Measurements from ENCODE around the gene HMCN1.
A peak's percentile ranks its signal among the peaks of the same experiment; 100 is the strongest.

Gene HMCN1

DNA sequence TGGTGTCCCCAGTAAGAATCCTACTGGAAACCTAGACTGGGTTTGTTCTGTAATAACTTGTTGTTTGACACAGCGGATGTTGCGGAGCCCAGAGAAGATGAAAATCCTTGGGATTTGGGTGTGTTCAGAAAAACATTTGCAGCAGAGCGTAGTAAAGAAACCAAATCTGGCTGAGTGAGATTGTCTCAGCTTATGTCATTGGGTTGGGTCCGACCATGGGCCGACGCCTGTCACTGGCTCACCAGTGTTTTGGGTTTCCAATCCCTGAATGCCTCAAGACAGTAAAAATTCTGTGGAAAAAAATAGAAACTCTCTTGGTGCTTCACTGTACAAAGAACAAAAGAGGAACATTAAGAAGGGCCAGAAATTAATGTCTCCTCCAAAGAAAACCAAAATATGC is 494.6 kb downstream of the HMCN1 start:
- no peak overlapping the region for H3K4me3 ChIP-seq (ENCODE audit: low read depth, low read length)
- TF ChIP-seq CTCF (IDR thresholded peaks at IDR 0.05; ENCODE audit: insufficient read depth, low read length, missing control alignments): no peak
- no peak for DNase-seq (ENCODE audit: low read depth, low spot score)
- CTCF ChIA-PET: interaction anchor here (1.5 kb wide), 1 partner anchor 14 kb away, joined by 6 read pairs; no protein-coding TSS in a partner anchor
- POLR2A ChIA-PET: no interaction called here

- ChIA-PET POLR2A (no interaction called here), CTCF (interaction anchor here (0.9 kb wide), 1 partner anchor 419 kb away, joined by 3 read pairs; no protein-coding TSS in a partner anchor)
- no peak overlapping the region for H3K4me3 ChIP-seq (ENCODE audit: low read depth, low read length)
- DNase-seq (ENCODE audit: low read depth, low spot score): no peak
- no peak for TF ChIP-seq CTCF (IDR thresholded peaks at IDR 0.05; ENCODE audit: insufficient read depth, low read length, missing control alignments)
These were observed 497.8 kb downstream of the HMCN1 start for GRCh38 chr1:186231861-186232436.

GRCh38 chr1:186234976-186235686 is 500.9 kb downstream of the HMCN1 start:
- ChIA-PET POLR2A (no interaction called here), CTCF (no interaction called here)
- TF ChIP-seq CTCF (IDR thresholded peaks at IDR 0.05; ENCODE audit: insufficient read depth, low read length, missing control alignments): no peak
- DNase-seq (ENCODE audit: low read depth, low spot score): no peak
- no peak overlapping the region for H3K4me3 ChIP-seq (ENCODE audit: low read depth, low read length)

DNA sequence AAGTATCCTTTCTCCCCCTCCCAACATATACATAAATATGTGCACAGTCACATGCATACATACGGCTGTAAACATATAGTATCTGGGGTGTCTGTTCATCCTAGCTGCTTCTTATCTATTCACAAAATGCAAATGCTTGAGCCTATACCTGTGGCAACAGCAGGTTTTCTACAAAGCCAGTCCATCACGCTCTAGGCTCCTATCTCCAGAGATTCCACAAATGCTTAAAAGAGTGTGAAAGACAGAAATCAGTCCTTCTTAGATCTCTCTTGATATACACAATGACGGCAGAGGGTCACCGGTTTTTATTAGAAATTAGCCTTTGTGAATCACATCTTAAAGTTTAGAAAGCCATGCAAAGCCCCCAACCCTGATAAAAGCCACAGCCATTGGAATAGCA is 501.5 kb downstream of the HMCN1 start:
- POLR2A ChIA-PET: no interaction called here
- no peak for DNase-seq (ENCODE audit: low read depth, low spot score)
- H3K4me3 ChIP-seq (ENCODE audit: low read depth, low read length): no peak overlapping the region
- no peak for TF ChIP-seq CTCF (IDR thresholded peaks at IDR 0.05; ENCODE audit: insufficient read depth, low read length, missing control alignments)
- CTCF ChIA-PET: no interaction called here

- ChIA-PET CTCF (no interaction called here), POLR2A (no interaction called here)
- DNase-seq (ENCODE audit: low read depth, low spot score): peak; percentile 73
- H3K4me3 ChIP-seq (ENCODE audit: low read depth, low read length): no peak overlapping the region
- no peak for TF ChIP-seq CTCF (IDR thresholded peaks at IDR 0.05; ENCODE audit: insufficient read depth, low read length, missing control alignments)
These were observed 502.7 kb downstream of the HMCN1 start for GRCh38 chr1:186236921-186237320.

- POLR2A ChIA-PET: no interaction called here
- CTCF ChIA-PET: no interaction called here
- no peak for TF ChIP-seq CTCF (IDR thresholded peaks at IDR 0.05; ENCODE audit: insufficient read depth, low read length, missing control alignments)
- DNase-seq (ENCODE audit: low read depth, low spot score): peak; percentile 59
- H3K4me3 ChIP-seq (ENCODE audit: low read depth, low read length): no peak overlapping the region
These were observed 505.0 kb downstream of the HMCN1 start for GRCh38 chr1:186239171-186239570.
